Esophagus squamous epithelium (tissue), 5 donors: ENCODE data around the gene JRKL. TPM values are rescaled to one million over a fixed set of nuclear protein-coding genes. Genes with fewer than 3 reads are reported as not detected.
A peak's percentile ranks its signal among the peaks of the same experiment; 100 is the strongest.

Experiments used
- DNase-seq: peaks from one replicate; lab custom pipeline; 2025; lab: John Stamatoyannopoulos, UW
- H3K27ac ChIP-seq, 4 donors: fragments of 200-600 bp; sonication (generic); one replicate each; pipeline ENCODE4 v1.5.1; 2016 to 2019; ENCODE audit warnings: mild to moderate bottlenecking in 1 of 4
- H3K27me3 ChIP-seq, 4 donors: fragments of 200-600 bp; sonication (generic); 1 replicate in 3 of 4; 2 replicates in 1 of 4; pipeline versions ENCODE4 v1.5.1 to v1.6.0; 2017 to 2021; ENCODE audit warnings: antibody characterized with exemption in 1 of 4
- H3K36me3 ChIP-seq, 3 donors: fragments of 200-600 bp; sonication (generic); one replicate each; pipeline ENCODE4 v1.5.1; 2016 to 2019
- H3K4me1 ChIP-seq, 3 donors: fragments of 200-600 bp; sonication (generic); one replicate each; pipeline ENCODE4 v1.5.1; 2017 to 2019
- H3K4me3 ChIP-seq, 4 donors: fragments of 200-600 bp; sonication (generic); 1 replicate in 3 of 4; 2 replicates in 1 of 4; pipeline ENCODE4 v1.5.1; 2016 to 2019; ENCODE audit warnings: mild to moderate bottlenecking in 2 of 4, moderate library complexity in 1 of 4
- H3K9me3 ChIP-seq, 3 donors: fragments of 200-600 bp; sonication (generic); one replicate each; pipeline ENCODE4 v1.5.1; 2016 to 2019
- POLR2A ChIP-seq, 4 donors: fragments of 450-650 bp; IDR thresholded peaks; one replicate each; pipeline ENCODE4 v1.6.1; 2017; ENCODE audit warnings: antibody characterized with exemption in 4 of 4, mild to moderate bottlenecking in 4 of 4, moderate library complexity in 3 of 4
- WGBS, 2 donors: methylation state at CpG; one replicate each; pipeline ENCODE4 v1.1.5; 2018; 5-methylcytosine and 5-hydroxymethylcytosine counted together
- intact Hi-C: fragments of 100-400 bp; cut with DNase I; formaldehyde crosslinking; loops from one replicate; pipeline ENCODE4 v1.15.0; 2022
- total RNA-seq, 4 donors: library from RNA; depleted of rRNA; stranded (reverse); fragments of >200 nt; gene quantifications; one replicate each; pipeline ENCODE4 v1.1.0, GENCODE V29; 2016
- TF ChIP-seq, protein P1 (sequence below), 6 experiments: fragments of 450-650 bp in 4 of 6; fragments of 200-600 bp in 2 of 6; sonication (generic) in 2 of 6; IDR thresholded peaks; one replicate each; pipeline ENCODE4 v1.5.1; 2016 to 2019; ENCODE audit warnings: antibody characterized with exemption in 6 of 6, mild to moderate bottlenecking in 4 of 6, moderate library complexity in 4 of 6
- donor health status: DM: yes; HTN: yes; CAD: no.

The JRKL gene
- 1 to 10 TPM; 4.3 to 6.1 (median 4.6) TPM for total RNA-seq

GRCh38 chr11:96389720-96390487 lies at the start of gene JRKL, which contains the start of gene CCDC82:
Gene JRKL (plus strand): TSS chr11:96390013. CDS start chr11:96390650, 637 bp downstream.
Gene CCDC82 (minus strand): TSS chr11:96389912. CDS start chr11:96384747, 5,165 bp downstream.
- Histone ChIP-seq H3K4me3 (peak within 1 kb of the TSS; percentile 79 to 97 (median 89)), H3K36me3 (no peaks in the 10 kb centered on the region), H3K4me1 (peaks cover 5 to 38% (median 10%) of the 10 kb centered on the region in 3 donors), H3K27ac (peak within 1 kb of the TSS; percentile 90 to 96 (median 95)), H3K27me3 (no peaks in the 10 kb centered on the region), H3K9me3 (no peaks in the 10 kb centered on the region)
- DNase-seq, result peak; percentile 88
- WGBS, 2 donors, result 0 to 4% methylated on average over 6 to 15 of the region's 53 CpGs
- peak in 2 of 4 donors; percentile 81 to 93 for TF ChIP-seq POLR2A (IDR thresholded peaks at IDR 0.05)
- TF ChIP-seq, protein P1, sequence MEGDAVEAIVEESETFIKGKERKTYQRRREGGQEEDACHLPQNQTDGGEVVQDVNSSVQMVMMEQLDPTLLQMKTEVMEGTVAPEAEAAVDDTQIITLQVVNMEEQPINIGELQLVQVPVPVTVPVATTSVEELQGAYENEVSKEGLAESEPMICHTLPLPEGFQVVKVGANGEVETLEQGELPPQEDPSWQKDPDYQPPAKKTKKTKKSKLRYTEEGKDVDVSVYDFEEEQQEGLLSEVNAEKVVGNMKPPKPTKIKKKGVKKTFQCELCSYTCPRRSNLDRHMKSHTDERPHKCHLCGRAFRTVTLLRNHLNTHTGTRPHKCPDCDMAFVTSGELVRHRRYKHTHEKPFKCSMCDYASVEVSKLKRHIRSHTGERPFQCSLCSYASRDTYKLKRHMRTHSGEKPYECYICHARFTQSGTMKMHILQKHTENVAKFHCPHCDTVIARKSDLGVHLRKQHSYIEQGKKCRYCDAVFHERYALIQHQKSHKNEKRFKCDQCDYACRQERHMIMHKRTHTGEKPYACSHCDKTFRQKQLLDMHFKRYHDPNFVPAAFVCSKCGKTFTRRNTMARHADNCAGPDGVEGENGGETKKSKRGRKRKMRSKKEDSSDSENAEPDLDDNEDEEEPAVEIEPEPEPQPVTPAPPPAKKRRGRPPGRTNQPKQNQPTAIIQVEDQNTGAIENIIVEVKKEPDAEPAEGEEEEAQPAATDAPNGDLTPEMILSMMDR (IDR thresholded peaks at IDR 0.05), result peak in 1 of 6 experiments; percentile 1
- intact Hi-C loops, result no loop called here

GRCh38 chr11:96340555-96340885 lies 49.3 kb upstream of the JRKL start:
- Histone ChIP-seq H3K4me1 (peaks cover 37 to 72% (median 40%) of the 10 kb centered on the region in 3 donors), H3K9me3 (no peaks in the 10 kb centered on the region), H3K27ac (peak overlapping the region; percentile 72 to 93 (median 85)), H3K27me3 (no peaks in the 10 kb centered on the region), H3K36me3 (peaks cover 0 to 3% (median 0%) of the 10 kb centered on the region in 3 donors), H3K4me3 (peak overlapping the region in 3 of 4 donors; percentile 74 to 91 (median 85))
- WGBS, 2 donors, result 63 to 75% methylated on average over 4 of the region's 4 CpGs
- TF ChIP-seq, protein P1 (IDR thresholded peaks at IDR 0.05), result no peak
- no peak for TF ChIP-seq POLR2A (IDR thresholded peaks at IDR 0.05)
- no peak for DNase-seq
- intact Hi-C loops, result no loop called here

DNA sequence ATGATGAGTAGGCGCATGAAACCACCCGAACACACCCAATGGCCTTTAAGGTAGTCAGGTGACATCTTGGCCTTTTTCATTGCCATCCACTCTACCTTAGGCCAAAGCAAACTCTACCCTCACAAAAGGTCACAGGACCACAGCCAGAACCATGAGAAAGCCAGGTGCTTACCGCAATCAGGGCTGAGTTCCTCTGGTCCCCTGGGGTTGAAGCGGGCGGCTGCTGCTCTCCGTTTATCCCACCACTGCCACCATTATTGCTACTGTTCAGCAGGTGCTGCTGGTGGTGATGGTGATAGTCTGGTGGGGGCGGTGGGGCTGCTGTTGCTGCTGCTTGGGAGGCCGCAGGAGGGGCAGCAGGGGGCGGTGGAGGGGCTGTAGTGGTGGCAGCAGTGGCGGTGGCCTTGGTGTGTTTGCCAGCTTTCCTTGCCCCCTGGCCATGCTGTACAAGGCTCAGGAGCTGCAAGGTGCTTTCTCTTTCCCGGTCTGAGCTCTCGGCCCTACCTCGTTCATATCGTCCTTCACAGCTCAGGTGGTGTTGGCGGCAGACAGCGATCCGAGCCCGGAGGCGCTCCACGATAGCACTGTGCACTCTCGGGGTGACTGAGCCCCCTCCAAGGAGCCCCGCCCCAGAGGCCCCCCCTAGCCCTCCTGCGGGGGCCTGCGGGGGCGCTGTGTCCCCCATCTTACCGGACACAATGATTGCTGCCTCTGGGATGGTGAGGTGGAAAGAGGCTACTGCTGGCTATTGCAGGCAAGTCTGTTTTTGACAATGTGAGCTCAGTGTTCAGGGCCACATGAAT lies 48.4 kb upstream of the JRKL start:
- intact Hi-C loops, result no loop called here

GRCh38 chr11:96342014-96342960 lies 47.5 kb upstream of the JRKL start:
- 0 to 2% methylated on average over 13 of the region's 13 CpGs for WGBS, 2 donors
- no peaks in the 10 kb centered on the region for H3K27me3 ChIP-seq
- H3K4me3 ChIP-seq, result peak overlapping the region; percentile 44 to 91 (median 80)
- H3K4me1 ChIP-seq, result peaks cover 36 to 55% (median 39%) of the 10 kb centered on the region in 3 donors
- TF ChIP-seq, protein P1 (IDR thresholded peaks at IDR 0.05), result no peak
- TF ChIP-seq POLR2A (IDR thresholded peaks at IDR 0.05), result no peak
- H3K9me3 ChIP-seq, result no peaks in the 10 kb centered on the region
- DNase-seq, result no peak
- intact Hi-C loops, result no loop called here
- H3K27ac ChIP-seq, result peak overlapping the region; percentile 72 to 93 (median 85)
- H3K36me3 ChIP-seq, result no peaks in the 10 kb centered on the region

More for the DNA sequence above, 48.4 kb upstream of the JRKL start:
- Histone ChIP-seq H3K4me1 (peaks cover 37 to 63% (median 40%) of the 10 kb centered on the region in 3 donors), H3K4me3 (peak overlapping the region; percentile 44 to 91 (median 80)), H3K27me3 (no peaks in the 10 kb centered on the region), H3K9me3 (no peaks in the 10 kb centered on the region), H3K36me3 (no peaks in the 10 kb centered on the region), H3K27ac (peak overlapping the region; percentile 72 to 93 (median 85))
- DNase-seq, result no peak
- TF ChIP-seq POLR2A (IDR thresholded peaks at IDR 0.05), result peak in 1 of 4 donors; percentile 31
- TF ChIP-seq, protein P1 (IDR thresholded peaks at IDR 0.05), result peak in 5 of 6 experiments; percentile 27 to 51 (median 33)
- WGBS, 2 donors, result 21 to 29% methylated on average over 14 to 17 of the region's 26 CpGs
